ENCODE measurements around the gene KRT71. TPM values are rescaled to one million over a fixed set of nuclear protein-coding genes. Genes with fewer than 3 reads are reported as not detected.

KRT71 gene
- total RNA-seq, 2 donors from 2014 or later: not detected

GRCh38 chr12:52521175-52521567 is 31.8 kb downstream of the KRT71 start:
- Histone ChIP-seq H3K4me1 (ENCODE audit: control insufficient read depth, insufficient read depth, low read length) (peaks cover 7% of the 10 kb centered on the region), H3K4me3 (ENCODE audit: low read length) (no peak overlapping the region), H3K27me3 (ENCODE audit: control insufficient read depth, insufficient read depth, low read length, poor library complexity, severe bottlenecking) (no peaks in the 10 kb centered on the region), H3K36me3 (ENCODE audit: control insufficient read depth, insufficient read depth, low read length) (no peaks in the 10 kb centered on the region), H3K9me3 (ENCODE audit: control insufficient read depth, low read length) (no peaks in the 10 kb centered on the region), H3K9ac (ENCODE audit: extremely low read depth, low read length, poor library complexity, severe bottlenecking) (no peak overlapping the region), H3K27ac (ENCODE audit: low read depth, low read length) (no peak overlapping the region)
- Mint-ChIP-seq H3K36me3 (ENCODE audit: low read depth) (no peaks in the 10 kb centered on the region), H3K27ac (peak overlapping the region; percentile 52), H3K4me3 (no peak overlapping the region), H3K9me3 (no peaks in the 10 kb centered on the region), H3K27me3 (ENCODE audit: insufficient read depth) (peaks cover 2% of the 10 kb centered on the region), H3K4me1 (peaks cover 23% of the 10 kb centered on the region)
- TF ChIP-seq CTCF (conservative IDR thresholded peaks at IDR 0.05): no peak
- DNase-seq: peak; percentile 77
- 85 to 89% methylated on average over 6 to 10 of the region's 10 CpGs for WGBS, 2 experiments (ENCODE audit: insufficient coverage in 1 of 2, insufficient read length in 1 of 2)

GRCh38 chr12:52519826-52520662 is 32.9 kb downstream of the KRT71 start, which contains the start of gene KRT5:
KRT5 (minus strand) TSS chr12:52520394; CDS start chr12:52520296, 98 bp downstream.
- Histone ChIP-seq H3K36me3 (ENCODE audit: control insufficient read depth, insufficient read depth, low read length) (no peaks in the 10 kb centered on the region), H3K27me3 (ENCODE audit: control insufficient read depth, insufficient read depth, low read length, poor library complexity, severe bottlenecking) (no peaks in the 10 kb centered on the region), H3K4me1 (ENCODE audit: control insufficient read depth, insufficient read depth, low read length) (peaks cover 7% of the 10 kb centered on the region), H3K27ac (ENCODE audit: low read depth, low read length) (no peak within 1 kb of the TSS), H3K4me3 (ENCODE audit: low read length) (no peak within 1 kb of the TSS), H3K9me3 (ENCODE audit: control insufficient read depth, low read length) (no peaks in the 10 kb centered on the region), H3K9ac (ENCODE audit: extremely low read depth, low read length, poor library complexity, severe bottlenecking) (no peak within 1 kb of the TSS)
- DNase-seq: peak; percentile 46
- H3K27ac Mint-ChIP-seq: no peak within 1 kb of the TSS
- no peaks in the 10 kb centered on the region for H3K36me3 Mint-ChIP-seq (ENCODE audit: low read depth)
- H3K4me3 Mint-ChIP-seq: no peak within 1 kb of the TSS
- no peaks in the 10 kb centered on the region for H3K9me3 Mint-ChIP-seq
- peaks cover 23% of the 10 kb centered on the region for H3K4me1 Mint-ChIP-seq
- TF ChIP-seq CTCF (conservative IDR thresholded peaks at IDR 0.05): no peak
- H3K27me3 Mint-ChIP-seq (ENCODE audit: insufficient read depth): peaks cover 2% of the 10 kb centered on the region
- WGBS, 2 experiments (ENCODE audit: insufficient coverage in 1 of 2, insufficient read length in 1 of 2): 94 to 96% methylated on average over 24 to 29 of the region's 29 CpGs

- peaks cover 7% of the 10 kb centered on the region for H3K4me1 ChIP-seq (ENCODE audit: control insufficient read depth, insufficient read depth, low read length)
- H3K27me3 ChIP-seq (ENCODE audit: control insufficient read depth, insufficient read depth, low read length, poor library complexity, severe bottlenecking): no peaks in the 10 kb centered on the region
- TF ChIP-seq CTCF (conservative IDR thresholded peaks at IDR 0.05): no peak
- Mint-ChIP-seq H3K4me3 (no peak overlapping the region), H3K4me1 (peaks cover 23% of the 10 kb centered on the region), H3K9me3 (no peaks in the 10 kb centered on the region), H3K27ac (no peak overlapping the region), H3K36me3 (ENCODE audit: low read depth) (no peaks in the 10 kb centered on the region), H3K27me3 (ENCODE audit: insufficient read depth) (peaks cover 2% of the 10 kb centered on the region)
- no peak for DNase-seq
- no peaks in the 10 kb centered on the region for H3K36me3 ChIP-seq (ENCODE audit: control insufficient read depth, insufficient read depth, low read length)
- H3K9me3 ChIP-seq (ENCODE audit: control insufficient read depth, low read length): no peaks in the 10 kb centered on the region
- no peak overlapping the region for H3K9ac ChIP-seq (ENCODE audit: extremely low read depth, low read length, poor library complexity, severe bottlenecking)
- no peak overlapping the region for H3K27ac ChIP-seq (ENCODE audit: low read depth, low read length)
- 89 to 95% methylated on average over 3 of the region's 3 CpGs for WGBS, 2 experiments (ENCODE audit: insufficient coverage in 1 of 2, insufficient read length in 1 of 2)
- no peak overlapping the region for H3K4me3 ChIP-seq (ENCODE audit: low read length)
Observed at GRCh38 chr12:52519387-52519703, 33.6 kb downstream of the KRT71 start.
